GM18520 (cell line): ENCODE measurements around the gene CDH18.
"Not testable (repeated sequence)": the region's sequence is repeated elsewhere in the genome, so short reads cannot be mapped to it uniquely, and the experiment has no call there.

Experiments used
- ATAC-seq: cut with Tn5 transposase; IDR thresholded peaks from one replicate; pipeline ENCODE4 v1.9.1; 2021; ENCODE audit not compliant: unreplicated experiment

Gene CDH18

GRCh38 chr5:19862711-19863110 is 125.3 kb downstream of the CDH18 start:
- no peak for ATAC-seq

GRCh38 chr5:19859020-19859419 is 129.0 kb downstream of the CDH18 start:
- ATAC-seq: no peak

- no peak for ATAC-seq
Observed at GRCh38 chr5:19855931-19856330, 132.1 kb downstream of the CDH18 start.

GRCh38 chr5:19855453-19855852 is 132.5 kb downstream of the CDH18 start:
- ATAC-seq: no peak

GRCh38 chr5:19855031-19855430 is 133.0 kb downstream of the CDH18 start:
- no peak for ATAC-seq

GRCh38 chr5:19853616-19854240 is 134.3 kb downstream of the CDH18 start:
- ATAC-seq: no peak

- ATAC-seq: no peak
Observed at GRCh38 chr5:19837536-19838174, 150.3 kb downstream of the CDH18 start.

GRCh38 chr5:19835442-19835841 is 152.6 kb downstream of the CDH18 start:
- no peak for ATAC-seq

- not testable (repeated sequence) for ATAC-seq
Observed at GRCh38 chr5:19812720-19813119, 175.3 kb downstream of the CDH18 start.

GRCh38 chr5:19806756-19807155 is 181.2 kb downstream of the CDH18 start:
- ATAC-seq: no peak

- no peak for ATAC-seq
Observed at GRCh38 chr5:19802686-19803085, 185.3 kb downstream of the CDH18 start.

GRCh38 chr5:19795218-19795617 is 192.8 kb downstream of the CDH18 start:
- no peak for ATAC-seq

- ATAC-seq: no peak
Observed at GRCh38 chr5:19790829-19791466, 197.1 kb downstream of the CDH18 start.

GRCh38 chr5:19782566-19782965 is 205.4 kb downstream of the CDH18 start:
- no peak for ATAC-seq

- no peak for ATAC-seq
Observed at GRCh38 chr5:19777363-19777762, 210.6 kb downstream of the CDH18 start.

GRCh38 chr5:19776886-19777285 is 211.1 kb downstream of the CDH18 start:
- ATAC-seq: not testable (repeated sequence)

- no peak for ATAC-seq
Observed at GRCh38 chr5:19771174-19771835, 216.7 kb downstream of the CDH18 start.

GRCh38 chr5:19770396-19770795 is 217.6 kb downstream of the CDH18 start:
- no peak for ATAC-seq

GRCh38 chr5:19767987-19768386 is 220.0 kb downstream of the CDH18 start:
- ATAC-seq: no peak

- ATAC-seq: no peak
Observed at GRCh38 chr5:19753579-19753978, 234.4 kb downstream of the CDH18 start.

GRCh38 chr5:19751326-19751725 is 236.7 kb downstream of the CDH18 start:
- ATAC-seq: no peak

- ATAC-seq: no peak
Observed at GRCh38 chr5:19745247-19745646, 242.8 kb downstream of the CDH18 start.
